ENCODE results near the gene GRM4.

Gene GRM4

GRCh38 chr6:33999567-33999966, 146.3 kb downstream of the GRM4 start:
- Histone ChIP-seq H3K27me3 (ENCODE audit: insufficient read depth, low read length) (no peaks in the 10 kb centered on the region; the same call in 1 of the 2 replicates), H3K9ac (ENCODE audit: low read length) (no peak overlapping the region), H3K4me1 (ENCODE audit: insufficient read depth, low read length, severe bottlenecking) (no peaks in the 10 kb centered on the region), H3K79me2 (ENCODE audit: insufficient read depth, low read length) (no peaks in the 10 kb centered on the region), H2AFZ (ENCODE audit: low read length) (no peak overlapping the region), H3K9me2 (ENCODE audit: low read depth, low read length) (no peaks in the 10 kb centered on the region), H3K4me2 (ENCODE audit: low read length) (no peak overlapping the region), H3F3A (ENCODE audit: insufficient read depth, low read length) (no peaks in the 10 kb centered on the region), H4K20me1 (ENCODE audit: insufficient read depth, low read length) (no peaks in the 10 kb centered on the region), H3K4me3 (ENCODE audit: low read depth, low read length, poor library complexity, severe bottlenecking) (no peak overlapping the region), H3K27ac (ENCODE audit: low read depth, low read length, poor library complexity, severe bottlenecking) (no peak overlapping the region), H3K36me3 (ENCODE audit: insufficient read depth, low read length) (no peaks in the 10 kb centered on the region), H3K9me3 (ENCODE audit: low read length) (peaks cover 9% of the 10 kb centered on the region; the same call in 1 of the 2 replicates)
- TF ChIP-seq, protein P1, sequence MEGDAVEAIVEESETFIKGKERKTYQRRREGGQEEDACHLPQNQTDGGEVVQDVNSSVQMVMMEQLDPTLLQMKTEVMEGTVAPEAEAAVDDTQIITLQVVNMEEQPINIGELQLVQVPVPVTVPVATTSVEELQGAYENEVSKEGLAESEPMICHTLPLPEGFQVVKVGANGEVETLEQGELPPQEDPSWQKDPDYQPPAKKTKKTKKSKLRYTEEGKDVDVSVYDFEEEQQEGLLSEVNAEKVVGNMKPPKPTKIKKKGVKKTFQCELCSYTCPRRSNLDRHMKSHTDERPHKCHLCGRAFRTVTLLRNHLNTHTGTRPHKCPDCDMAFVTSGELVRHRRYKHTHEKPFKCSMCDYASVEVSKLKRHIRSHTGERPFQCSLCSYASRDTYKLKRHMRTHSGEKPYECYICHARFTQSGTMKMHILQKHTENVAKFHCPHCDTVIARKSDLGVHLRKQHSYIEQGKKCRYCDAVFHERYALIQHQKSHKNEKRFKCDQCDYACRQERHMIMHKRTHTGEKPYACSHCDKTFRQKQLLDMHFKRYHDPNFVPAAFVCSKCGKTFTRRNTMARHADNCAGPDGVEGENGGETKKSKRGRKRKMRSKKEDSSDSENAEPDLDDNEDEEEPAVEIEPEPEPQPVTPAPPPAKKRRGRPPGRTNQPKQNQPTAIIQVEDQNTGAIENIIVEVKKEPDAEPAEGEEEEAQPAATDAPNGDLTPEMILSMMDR (IDR thresholded peaks at IDR 0.05; ENCODE audit: low read length), result no peak
- TF ChIP-seq EZH2 (IDR thresholded peaks at IDR 0.05; ENCODE audit: borderline replicate concordance, low read length), result no peak

DNA sequence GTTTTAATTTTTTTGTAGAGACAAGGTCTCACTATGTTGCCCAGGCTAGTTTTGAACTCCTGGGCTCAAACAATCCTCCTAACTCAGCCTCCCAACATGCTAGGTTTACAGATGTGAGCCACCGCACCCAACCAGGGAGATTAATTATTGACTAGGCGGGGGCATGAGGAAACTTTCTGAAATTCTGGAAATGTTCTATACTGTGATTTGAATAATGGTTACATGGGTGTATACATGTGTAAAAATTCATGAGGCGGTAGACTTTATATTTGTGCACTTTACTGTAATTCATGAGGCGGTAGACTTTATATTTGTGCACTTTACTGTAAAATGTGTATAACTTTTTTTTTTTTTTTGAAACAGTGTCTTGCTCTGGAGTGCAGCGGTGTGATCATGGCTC, 147.2 kb downstream of the GRM4 start:
- Histone ChIP-seq H3K4me2 (ENCODE audit: low read length) (no peak overlapping the region), H3K4me1 (ENCODE audit: insufficient read depth, low read length, severe bottlenecking) (no peaks in the 10 kb centered on the region), H2AFZ (ENCODE audit: low read length) (no peak overlapping the region), H3K27me3 (ENCODE audit: insufficient read depth, low read length) (no peaks in the 10 kb centered on the region; the same call in 1 of the 2 replicates), H4K20me1 (ENCODE audit: insufficient read depth, low read length) (no peaks in the 10 kb centered on the region), H3K9me2 (ENCODE audit: low read depth, low read length) (no peaks in the 10 kb centered on the region), H3K9ac (ENCODE audit: low read length) (no peak overlapping the region), H3K4me3 (ENCODE audit: low read depth, low read length, poor library complexity, severe bottlenecking) (no peak overlapping the region), H3K36me3 (ENCODE audit: insufficient read depth, low read length) (no peaks in the 10 kb centered on the region), H3K9me3 (ENCODE audit: low read length) (peaks cover 6% of the 10 kb centered on the region; the same call in 1 of the 2 replicates), H3K79me2 (ENCODE audit: insufficient read depth, low read length) (no peaks in the 10 kb centered on the region), H3K27ac (ENCODE audit: low read depth, low read length, poor library complexity, severe bottlenecking) (no peak overlapping the region), H3F3A (ENCODE audit: insufficient read depth, low read length) (no peaks in the 10 kb centered on the region)
- TF ChIP-seq, protein P1 (IDR thresholded peaks at IDR 0.05; ENCODE audit: low read length), result no peak
- TF ChIP-seq EZH2 (IDR thresholded peaks at IDR 0.05; ENCODE audit: borderline replicate concordance, low read length), result no peak

DNA sequence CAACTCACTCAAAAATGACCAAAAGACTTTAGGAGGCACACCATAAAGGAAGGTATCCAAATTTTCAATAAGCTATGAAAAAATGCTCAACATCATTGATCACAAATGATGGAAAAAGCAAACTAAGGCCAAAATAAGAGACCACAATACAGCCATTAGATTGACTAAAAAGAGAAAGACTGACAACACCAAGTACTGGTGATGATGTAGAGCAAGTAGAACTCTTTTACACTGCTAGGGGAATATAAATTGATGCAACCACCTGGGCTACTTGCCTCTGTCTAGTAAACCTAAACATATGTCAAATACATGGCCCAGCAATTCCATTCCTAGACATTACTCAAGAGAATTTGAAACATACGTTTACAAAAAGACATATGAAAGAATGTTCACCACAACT, 148.6 kb downstream of the GRM4 start:
- no peak overlapping the region for H3K27ac ChIP-seq (ENCODE audit: low read depth, low read length, poor library complexity, severe bottlenecking)
- no peaks in the 10 kb centered on the region for H3K36me3 ChIP-seq (ENCODE audit: insufficient read depth, low read length)
- H3K27me3 ChIP-seq (ENCODE audit: insufficient read depth, low read length), result no peaks in the 10 kb centered on the region; the same call in 1 of the 2 replicates
- H3K9me2 ChIP-seq (ENCODE audit: low read depth, low read length), result no peaks in the 10 kb centered on the region
- peaks cover 6% of the 10 kb centered on the region; the same call in 1 of the 2 replicates for H3K9me3 ChIP-seq (ENCODE audit: low read length)
- H4K20me1 ChIP-seq (ENCODE audit: insufficient read depth, low read length), result no peaks in the 10 kb centered on the region
- H2AFZ ChIP-seq (ENCODE audit: low read length), result no peak overlapping the region
- no peak overlapping the region for H3K4me3 ChIP-seq (ENCODE audit: low read depth, low read length, poor library complexity, severe bottlenecking)
- no peak overlapping the region for H3K4me2 ChIP-seq (ENCODE audit: low read length)
- TF ChIP-seq EZH2 (IDR thresholded peaks at IDR 0.05; ENCODE audit: borderline replicate concordance, low read length), result no peak
- TF ChIP-seq, protein P1 (IDR thresholded peaks at IDR 0.05; ENCODE audit: low read length), result no peak
- no peaks in the 10 kb centered on the region for H3K79me2 ChIP-seq (ENCODE audit: insufficient read depth, low read length)
- no peaks in the 10 kb centered on the region for H3F3A ChIP-seq (ENCODE audit: insufficient read depth, low read length)
- no peaks in the 10 kb centered on the region for H3K4me1 ChIP-seq (ENCODE audit: insufficient read depth, low read length, severe bottlenecking)
- no peak overlapping the region for H3K9ac ChIP-seq (ENCODE audit: low read length)

All from OCI-LY1 (cell line).